Stimulated activated naive B cell treated with anti-CD40 and anti-IgM and Interleukin-4, amounts not matched to agents 10 μg/mL and 1 μg/mL and 100 μg/mL, for 72 hours (primary cell): ENCODE measurements around the gene IGFBP1.
"Not testable (repeated sequence)": the region's sequence is repeated elsewhere in the genome, so short reads cannot be mapped to it uniquely, and the experiment has no call there.

Experiments
- ATAC-seq, 2 donors: fragments of 150-1000 bp; cut with Tn5 transposase; replicated peaks; 2 replicates each; pipeline ENCODE4 v1.10.0; 2021; ENCODE audit warnings: moderate library complexity in 1 of 2
- DNase-seq: peaks from one replicate; pipeline ENCODE4 v3.0.0; 2021
- H3K27ac Mint-ChIP-seq: one replicate; pipeline ENCODE4 v1.8.0; 2022; ENCODE audit warnings: mild to moderate bottlenecking, mixed read lengths
- H3K27me3 Mint-ChIP-seq, 2 donors: one replicate each; pipeline ENCODE4 v1.8.0; 2022; ENCODE audit warnings: mixed read lengths in 2 of 2
- H3K36me3 Mint-ChIP-seq, 2 donors: one replicate each; pipeline ENCODE4 v1.8.0; 2022; ENCODE audit warnings: mixed read lengths in 2 of 2, mild to moderate bottlenecking in 1 of 2
- H3K4me1 Mint-ChIP-seq, 2 donors: one replicate each; pipeline ENCODE4 v1.8.0; 2022; ENCODE audit warnings: mixed read lengths in 2 of 2, mild to moderate bottlenecking in 1 of 2
- H3K4me3 Mint-ChIP-seq, 2 donors: one replicate each; pipeline ENCODE4 v1.8.0; 2022; ENCODE audit warnings: mild to moderate bottlenecking in 2 of 2, mixed read lengths in 2 of 2, moderate library complexity in 1 of 2
- H3K9me3 Mint-ChIP-seq, 2 donors: one replicate each; pipeline ENCODE4 v1.8.0; 2022; ENCODE audit warnings: mixed read lengths in 2 of 2, mild to moderate bottlenecking in 1 of 2

Gene IGFBP1

DNA sequence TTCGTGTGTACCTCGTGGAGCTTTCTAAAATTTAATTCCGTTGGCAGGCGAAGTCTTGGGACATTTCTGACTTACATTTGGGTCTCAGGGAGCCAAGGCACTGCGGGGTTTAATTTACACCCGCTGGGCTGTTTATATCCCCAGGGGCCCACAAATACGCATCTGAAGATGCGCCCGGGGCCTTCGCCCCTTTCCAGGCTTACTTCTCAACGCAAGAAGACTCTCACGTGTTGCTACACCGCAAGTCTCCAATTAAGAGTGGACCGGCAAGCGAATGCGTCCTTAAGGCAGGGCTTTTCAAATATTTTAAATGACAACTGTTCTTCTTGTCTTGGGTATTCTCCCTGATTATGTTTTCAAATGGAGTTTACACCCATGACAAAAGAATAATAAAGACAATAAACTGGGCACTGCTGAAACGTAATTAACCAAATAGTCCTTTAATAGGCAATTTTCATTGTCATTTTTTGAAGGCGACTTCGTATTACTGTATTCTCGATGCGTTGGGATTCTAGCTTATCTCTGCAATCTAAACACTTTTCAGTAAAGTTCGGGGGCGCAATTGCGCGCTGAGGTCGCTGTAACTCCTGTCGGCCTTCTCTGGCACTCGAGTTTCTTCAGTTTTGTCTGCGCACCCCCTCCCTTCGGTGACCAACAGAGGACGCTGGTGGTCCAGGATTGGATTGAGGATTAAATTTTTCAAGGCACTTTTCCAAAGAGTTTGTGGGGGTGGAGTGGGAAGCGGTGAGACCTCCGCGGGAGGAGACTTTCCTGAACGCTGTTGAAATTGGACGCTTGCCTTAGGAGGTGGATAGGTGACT is 33.6 kb downstream of the IGFBP1 start:
- Mint-ChIP-seq H3K4me3 (peak overlapping the region; percentile 29 to 47), H3K27me3 (peaks cover 50 to 74% of the 10 kb centered on the region in 2 donors), H3K27ac (peak overlapping the region; percentile 67), H3K9me3 (no peaks in the 10 kb centered on the region), H3K36me3 (no peaks in the 10 kb centered on the region), H3K4me1 (peaks cover 12 to 29% of the 10 kb centered on the region in 2 donors)
- ATAC-seq (no peak), DNase-seq (no peak)

DNA sequence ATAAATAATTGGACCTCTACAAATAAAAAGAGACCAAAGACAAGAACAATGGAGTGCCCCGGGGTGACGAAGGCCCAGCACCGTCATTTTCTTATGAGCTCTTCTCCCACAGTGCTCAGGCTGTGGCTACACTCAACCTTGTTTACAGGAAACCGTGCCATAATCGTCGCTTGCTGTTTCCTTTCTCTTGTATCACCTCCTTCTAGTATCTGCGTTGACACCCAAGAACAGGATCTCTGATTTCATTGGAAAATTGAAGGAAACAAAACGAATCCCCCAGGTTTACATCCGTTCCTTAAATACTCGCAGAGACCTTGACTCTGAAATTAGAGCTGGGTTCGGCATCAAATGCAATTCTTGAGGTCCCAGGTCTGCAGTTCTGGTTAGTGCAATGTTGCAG is 34.5 kb downstream of the IGFBP1 start:
- no peak overlapping the region for H3K4me3 Mint-ChIP-seq
- ATAC-seq: peak in 1 of 2 donors; percentile 12
- no peak overlapping the region for H3K27ac Mint-ChIP-seq
- no peaks in the 10 kb centered on the region for H3K9me3 Mint-ChIP-seq
- no peaks in the 10 kb centered on the region for H3K36me3 Mint-ChIP-seq
- no peak for DNase-seq
- peaks cover 41 to 65% of the 10 kb centered on the region in 2 donors for H3K27me3 Mint-ChIP-seq
- peaks cover 12 to 23% of the 10 kb centered on the region in 2 donors for H3K4me1 Mint-ChIP-seq

- no peak overlapping the region for H3K27ac Mint-ChIP-seq
- H3K27me3 Mint-ChIP-seq: peaks cover 42 to 61% of the 10 kb centered on the region in 2 donors
- H3K4me1 Mint-ChIP-seq: peaks cover 12 to 23% of the 10 kb centered on the region in 2 donors
- H3K4me3 Mint-ChIP-seq: no peak overlapping the region
- peaks cover 0 to under 1% of the 10 kb centered on the region in 2 donors for H3K9me3 Mint-ChIP-seq
- DNase-seq (no peak), ATAC-seq (peak; percentile 46)
- H3K36me3 Mint-ChIP-seq: no peaks in the 10 kb centered on the region
These were observed 35.0 kb downstream of the IGFBP1 start for GRCh38 chr7:45923290-45923689.

GRCh38 chr7:45923818-45924217 is 35.5 kb downstream of the IGFBP1 start:
- DNase-seq (no peak), ATAC-seq (no peak)
- Mint-ChIP-seq H3K27me3 (peaks cover 43 to 61% of the 10 kb centered on the region in 2 donors), H3K27ac (no peak overlapping the region), H3K36me3 (no peaks in the 10 kb centered on the region), H3K4me3 (no peak overlapping the region), H3K9me3 (peaks cover 0 to 5% of the 10 kb centered on the region in 2 donors), H3K4me1 (peaks cover 12 to 23% of the 10 kb centered on the region in 2 donors)

GRCh38 chr7:45924283-45924682 is 36.0 kb downstream of the IGFBP1 start:
- no peak for ATAC-seq
- Mint-ChIP-seq H3K27me3 (peaks cover 47 to 64% of the 10 kb centered on the region in 2 donors), H3K4me1 (peaks cover 12 to 23% of the 10 kb centered on the region in 2 donors), H3K4me3 (no peak overlapping the region), H3K36me3 (no peaks in the 10 kb centered on the region), H3K27ac (no peak overlapping the region), H3K9me3 (peaks cover 0 to 6% of the 10 kb centered on the region in 2 donors)
- DNase-seq: no peak

DNA sequence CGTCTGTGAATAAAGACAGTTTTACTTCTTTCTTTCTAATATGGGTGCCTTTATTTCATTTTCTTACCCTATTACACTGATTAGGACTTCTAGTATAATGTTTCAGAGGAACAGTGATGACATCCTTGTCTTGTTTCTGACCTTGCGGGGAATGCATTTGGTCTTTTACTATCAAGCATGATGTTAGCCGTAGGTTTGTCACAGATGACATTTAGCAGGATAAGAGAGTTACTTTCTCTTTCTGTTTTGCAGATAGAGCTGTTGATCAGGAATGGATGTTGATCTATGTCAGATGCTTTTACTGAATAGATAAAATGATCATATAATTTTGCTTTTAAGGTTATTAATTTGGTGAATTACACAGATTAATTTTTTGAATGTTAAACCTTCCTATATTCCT is 39.4 kb downstream of the IGFBP1 start:
- Mint-ChIP-seq H3K4me1 (peaks cover 4 to 8% of the 10 kb centered on the region in 2 donors), H3K9me3 (peaks cover 0 to 6% of the 10 kb centered on the region in 2 donors), H3K27ac (no peak overlapping the region), H3K4me3 (no peak overlapping the region), H3K36me3 (no peaks in the 10 kb centered on the region), H3K27me3 (peaks cover 32 to 42% of the 10 kb centered on the region in 2 donors)
- DNase-seq: no peak
- no peak for ATAC-seq

DNA sequence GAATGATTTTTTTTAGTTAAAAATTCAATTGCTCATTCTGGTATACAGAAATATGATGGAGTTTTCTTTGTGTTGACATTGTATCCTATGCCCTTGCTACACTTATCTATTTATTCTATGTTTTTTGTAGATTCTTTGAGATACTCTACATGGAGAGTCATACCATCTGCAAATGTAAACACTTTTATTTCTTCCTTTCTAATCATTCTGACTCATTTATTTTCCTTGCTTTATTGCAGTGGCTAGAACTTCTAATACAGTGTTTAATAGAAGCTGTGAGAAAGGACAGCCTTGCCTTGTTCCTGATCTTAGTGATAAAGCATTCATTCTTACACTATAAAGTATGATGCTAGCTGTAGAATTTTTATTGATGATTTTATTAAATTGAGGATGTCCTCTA is 42.7 kb downstream of the IGFBP1 start:
- peaks cover 41% of the 10 kb centered on the region in 2 donors for H3K27me3 Mint-ChIP-seq
- ATAC-seq (no peak), DNase-seq (no peak)
- H3K36me3 Mint-ChIP-seq: no peaks in the 10 kb centered on the region
- H3K27ac Mint-ChIP-seq: no peak overlapping the region
- no peaks in the 10 kb centered on the region for H3K4me1 Mint-ChIP-seq
- H3K4me3 Mint-ChIP-seq: no peak overlapping the region
- peaks cover 0 to 6% of the 10 kb centered on the region in 2 donors for H3K9me3 Mint-ChIP-seq

DNA sequence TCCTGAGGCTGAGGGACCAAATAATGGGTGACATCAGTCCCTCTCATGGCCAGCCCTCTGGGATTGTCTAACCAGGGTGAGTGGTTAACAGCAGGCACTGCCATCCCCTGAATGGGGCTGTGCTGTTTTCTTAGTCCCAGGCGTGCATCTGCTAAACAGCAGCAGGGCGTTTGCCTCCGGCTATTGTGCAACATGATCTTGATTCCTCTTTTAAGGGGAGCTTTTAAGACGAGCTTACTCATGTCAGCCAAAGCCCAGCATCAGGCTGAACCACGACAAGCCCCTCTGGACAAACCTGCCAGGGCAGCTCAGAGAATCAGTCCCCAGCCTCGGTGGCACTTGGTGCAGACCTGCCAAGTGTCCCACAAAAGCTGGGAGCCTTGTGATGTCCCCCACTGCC is 49.0 kb downstream of the IGFBP1 start:
- no peak for ATAC-seq
- DNase-seq: no peak
- peaks cover 32 to 35% of the 10 kb centered on the region in 2 donors for H3K27me3 Mint-ChIP-seq
- H3K9me3 Mint-ChIP-seq: peaks cover 4 to 5% of the 10 kb centered on the region in 2 donors
- no peak overlapping the region for H3K4me3 Mint-ChIP-seq
- H3K4me1 Mint-ChIP-seq: no peaks in the 10 kb centered on the region
- H3K27ac Mint-ChIP-seq: no peak overlapping the region
- H3K36me3 Mint-ChIP-seq: peaks cover 0 to 4% of the 10 kb centered on the region in 2 donors

DNA sequence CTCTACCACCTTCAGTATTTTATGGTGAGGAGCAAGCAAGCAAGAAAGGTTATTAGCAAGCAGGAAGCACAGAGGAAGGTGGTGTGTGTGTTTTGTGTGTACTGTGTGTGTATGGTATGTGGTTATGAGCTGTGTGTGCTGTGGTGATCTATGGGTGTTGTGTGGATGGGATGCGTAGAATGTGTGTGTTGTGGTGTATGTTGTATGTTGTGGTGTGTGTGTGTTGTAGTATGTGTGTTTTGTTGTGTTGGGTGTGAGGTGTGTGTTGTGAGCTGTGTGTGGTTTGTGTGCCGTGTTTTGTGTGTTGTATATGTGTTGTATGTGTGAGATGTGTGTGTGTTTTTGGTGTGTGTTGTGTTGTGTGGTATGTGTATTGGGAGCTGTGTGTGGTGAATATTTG is 49.6 kb downstream of the IGFBP1 start:
- ATAC-seq (no peak), DNase-seq (no peak)
- peaks cover 0 to 4% of the 10 kb centered on the region in 2 donors for H3K36me3 Mint-ChIP-seq
- H3K27me3 Mint-ChIP-seq: peaks cover 28 to 33% of the 10 kb centered on the region in 2 donors
- no peak overlapping the region for H3K4me3 Mint-ChIP-seq
- H3K27ac Mint-ChIP-seq: no peak overlapping the region
- H3K9me3 Mint-ChIP-seq: peaks cover 4 to 5% of the 10 kb centered on the region in 2 donors
- no peaks in the 10 kb centered on the region for H3K4me1 Mint-ChIP-seq

GRCh38 chr7:45938626-45939302 is 50.5 kb downstream of the IGFBP1 start:
- Mint-ChIP-seq H3K27me3 (peaks cover 20 to 26% of the 10 kb centered on the region in 2 donors), H3K9me3 (peaks cover 4 to 5% of the 10 kb centered on the region in 2 donors), H3K36me3 (peaks cover 0 to 4% of the 10 kb centered on the region in 2 donors), H3K4me1 (no peaks in the 10 kb centered on the region), H3K4me3 (no peak overlapping the region), H3K27ac (no peak overlapping the region)
- ATAC-seq (no peak), DNase-seq (no peak)

- Mint-ChIP-seq H3K9me3 (peaks cover 4 to 5% of the 10 kb centered on the region in 2 donors), H3K27me3 (peaks cover 17 to 25% of the 10 kb centered on the region in 2 donors), H3K27ac (no peak overlapping the region), H3K36me3 (peaks cover 0 to 4% of the 10 kb centered on the region in 2 donors), H3K4me3 (no peak overlapping the region), H3K4me1 (no peaks in the 10 kb centered on the region)
- no peak for DNase-seq
- ATAC-seq: no peak
These were observed 51.3 kb downstream of the IGFBP1 start for GRCh38 chr7:45939574-45939973.

DNA sequence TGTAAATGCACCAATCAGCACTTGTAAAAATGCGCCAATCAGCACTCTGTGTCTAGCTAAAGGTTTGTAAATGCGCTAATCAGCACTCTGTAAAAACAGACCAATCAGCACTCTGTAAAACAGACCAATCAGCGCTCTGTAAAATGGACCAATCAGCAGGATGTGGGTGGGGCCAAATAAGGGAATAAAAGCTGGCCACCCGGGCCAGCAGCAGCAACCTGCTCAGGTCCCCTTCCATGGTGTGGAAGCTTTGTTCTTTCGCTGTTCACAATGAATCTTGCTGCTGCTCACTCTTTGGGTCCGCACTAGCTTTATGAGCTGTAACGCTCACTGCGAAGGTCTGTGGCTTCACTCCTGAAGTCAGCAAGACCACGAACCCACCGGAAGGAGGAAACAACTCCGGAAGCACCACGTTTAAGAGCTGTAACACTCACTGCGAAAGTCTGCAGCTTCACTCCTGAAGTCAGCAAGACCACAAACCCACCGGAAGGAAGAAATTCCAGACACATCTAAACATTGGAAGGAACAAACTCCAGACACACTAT is 52.0 kb downstream of the IGFBP1 start:
- not testable (repeated sequence) for H3K9me3 Mint-ChIP-seq, H3K4me1 Mint-ChIP-seq, H3K27ac Mint-ChIP-seq, H3K36me3 Mint-ChIP-seq
- peak; percentile 19 for DNase-seq
- Mint-ChIP-seq H3K27me3 (peaks cover 15 to 21% of the 10 kb centered on the region in 2 donors), H3K4me3 (peak overlapping the region; percentile 35 to 70)
- peak in 1 of 2 donors; percentile 41 for ATAC-seq

- H3K27ac Mint-ChIP-seq: no peak overlapping the region
- H3K9me3 Mint-ChIP-seq: peaks cover 4 to 5% of the 10 kb centered on the region in 2 donors
- peaks cover 14 to 17% of the 10 kb centered on the region in 2 donors for H3K27me3 Mint-ChIP-seq
- no peaks in the 10 kb centered on the region for H3K4me1 Mint-ChIP-seq
- peaks cover 0 to 4% of the 10 kb centered on the region in 2 donors for H3K36me3 Mint-ChIP-seq
- H3K4me3 Mint-ChIP-seq: peak overlapping the region in 1 of 2 donors; percentile 35
- ATAC-seq (no peak), DNase-seq (no peak)
These were observed 52.7 kb downstream of the IGFBP1 start for GRCh38 chr7:45940939-45941338.
